Nephron (organoid): ENCODE measurements around the gene ECHDC1.

Source experiments
- H3K27ac Mint-ChIP-seq, 3 experiments: 2 replicates each; pipeline ENCODE4 v1.8.0; 2020; ENCODE audit warnings: mixed read lengths in 3 of 3, mild to moderate bottlenecking in 2 of 3, moderate library complexity in 1 of 3
- H3K27me3 Mint-ChIP-seq: 2 replicates; pipeline ENCODE4 v1.8.0; 2021; ENCODE audit warnings: low read depth, mild to moderate bottlenecking, moderate library complexity, mixed read lengths
- H3K36me3 Mint-ChIP-seq: 2 replicates; pipeline ENCODE4 v1.8.0; 2020; ENCODE audit warnings: low read depth, mixed read lengths
- H3K4me1 Mint-ChIP-seq: 2 replicates; pipeline ENCODE4 v1.8.0; 2020; ENCODE audit warnings: mixed read lengths
- H3K4me3 Mint-ChIP-seq, 3 experiments: 2 replicates each; pipeline ENCODE4 v1.8.0; 2020; ENCODE audit warnings: mild to moderate bottlenecking in 3 of 3, mixed read lengths in 3 of 3, moderate library complexity in 2 of 3
- H3K9me3 Mint-ChIP-seq: 2 replicates; pipeline ENCODE4 v1.8.0; 2020; ENCODE audit warnings: mixed read lengths
- TF ChIP-seq, protein P1 (sequence below), 3 experiments: fragments of 200-600 bp; sonication (generic); IDR thresholded peaks; one replicate each; pipeline ENCODE4 v1.5.0; 2021; ENCODE audit warnings: antibody characterized with exemption in 3 of 3; ENCODE audit not compliant: unreplicated experiment in 3 of 3

The ECHDC1 gene

DNA sequence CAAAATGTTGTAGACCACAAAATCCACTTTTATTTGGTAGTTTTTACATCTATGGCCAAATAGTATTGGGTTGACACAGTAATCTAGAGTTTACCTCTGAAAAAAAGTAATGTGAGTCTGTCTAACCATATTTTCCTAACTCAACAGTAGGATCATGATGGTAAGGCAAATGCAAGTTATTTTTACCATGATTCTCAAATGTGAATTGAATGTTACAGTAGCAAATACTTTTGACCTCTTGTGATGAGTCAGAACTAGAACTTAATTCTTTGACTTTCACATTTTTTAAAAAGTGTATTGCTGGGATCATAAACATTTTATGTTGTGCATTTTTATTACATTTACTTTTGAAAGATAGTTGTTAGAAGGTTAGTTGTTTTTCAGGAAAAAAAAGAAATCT lies 54.7 kb downstream of the ECHDC1 start:
- TF ChIP-seq, protein P1, sequence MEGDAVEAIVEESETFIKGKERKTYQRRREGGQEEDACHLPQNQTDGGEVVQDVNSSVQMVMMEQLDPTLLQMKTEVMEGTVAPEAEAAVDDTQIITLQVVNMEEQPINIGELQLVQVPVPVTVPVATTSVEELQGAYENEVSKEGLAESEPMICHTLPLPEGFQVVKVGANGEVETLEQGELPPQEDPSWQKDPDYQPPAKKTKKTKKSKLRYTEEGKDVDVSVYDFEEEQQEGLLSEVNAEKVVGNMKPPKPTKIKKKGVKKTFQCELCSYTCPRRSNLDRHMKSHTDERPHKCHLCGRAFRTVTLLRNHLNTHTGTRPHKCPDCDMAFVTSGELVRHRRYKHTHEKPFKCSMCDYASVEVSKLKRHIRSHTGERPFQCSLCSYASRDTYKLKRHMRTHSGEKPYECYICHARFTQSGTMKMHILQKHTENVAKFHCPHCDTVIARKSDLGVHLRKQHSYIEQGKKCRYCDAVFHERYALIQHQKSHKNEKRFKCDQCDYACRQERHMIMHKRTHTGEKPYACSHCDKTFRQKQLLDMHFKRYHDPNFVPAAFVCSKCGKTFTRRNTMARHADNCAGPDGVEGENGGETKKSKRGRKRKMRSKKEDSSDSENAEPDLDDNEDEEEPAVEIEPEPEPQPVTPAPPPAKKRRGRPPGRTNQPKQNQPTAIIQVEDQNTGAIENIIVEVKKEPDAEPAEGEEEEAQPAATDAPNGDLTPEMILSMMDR (IDR thresholded peaks at IDR 0.05; ENCODE audit: unreplicated experiment in 3 of 3): no peak

DNA sequence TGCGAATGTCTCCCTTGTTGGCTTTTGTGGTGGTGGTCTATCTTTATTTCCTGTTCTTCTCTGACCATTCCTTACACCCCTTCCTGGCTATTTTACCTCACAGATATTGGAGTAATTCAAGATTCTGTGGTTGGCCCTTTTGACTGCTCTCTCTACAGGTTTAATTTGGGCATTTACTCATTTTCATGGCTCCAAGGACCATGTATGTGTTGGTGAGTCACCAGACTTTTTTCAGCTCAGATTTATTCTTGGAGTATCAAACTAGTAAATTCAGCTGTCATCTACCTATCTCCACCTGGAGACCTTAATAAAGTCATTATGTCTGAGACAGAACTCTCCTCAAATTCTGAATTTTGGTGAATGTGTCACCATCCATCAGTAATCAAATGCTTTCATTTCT lies 61.2 kb downstream of the ECHDC1 start:
- Mint-ChIP-seq H3K4me3 (no peak overlapping the region), H3K4me1 (no peaks in the 10 kb centered on the region), H3K9me3 (no peaks in the 10 kb centered on the region), H3K36me3 (peaks cover 63% of the 10 kb centered on the region), H3K27ac (no peak overlapping the region), H3K27me3 (no peaks in the 10 kb centered on the region)
- TF ChIP-seq, protein P1 (IDR thresholded peaks at IDR 0.05; ENCODE audit: unreplicated experiment in 3 of 3): no peak

More for the DNA sequence above, 54.7 kb downstream of the ECHDC1 start:
- Mint-ChIP-seq H3K36me3 (peaks cover 58% of the 10 kb centered on the region), H3K4me3 (no peak overlapping the region), H3K27me3 (no peaks in the 10 kb centered on the region), H3K4me1 (peaks cover 15% of the 10 kb centered on the region), H3K27ac (no peak overlapping the region), H3K9me3 (no peaks in the 10 kb centered on the region)

DNA sequence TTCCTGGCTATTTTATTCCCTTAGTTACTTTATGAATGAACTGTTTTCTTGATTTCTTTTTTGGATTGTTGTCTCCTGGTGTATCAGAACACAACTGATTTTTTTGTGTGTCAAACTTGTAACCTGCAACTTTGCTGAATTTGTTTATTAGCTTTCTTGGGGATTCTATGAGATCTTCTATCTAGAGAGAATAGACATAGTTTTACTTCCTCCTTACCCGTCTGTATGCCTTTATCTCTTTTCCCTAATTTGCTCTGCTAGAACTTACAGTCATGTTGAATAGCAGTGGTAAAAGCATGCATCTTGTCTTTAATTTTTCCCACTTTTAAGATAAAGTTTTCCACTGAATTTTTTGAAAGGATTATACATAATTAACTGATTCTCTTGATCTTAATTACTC lies 63.6 kb downstream of the ECHDC1 start:
- TF ChIP-seq, protein P1 (IDR thresholded peaks at IDR 0.05; ENCODE audit: unreplicated experiment in 3 of 3): no peak
- Mint-ChIP-seq H3K4me3 (no peak overlapping the region), H3K4me1 (peaks cover under 1% of the 10 kb centered on the region), H3K27ac (no peak overlapping the region), H3K27me3 (no peaks in the 10 kb centered on the region), H3K9me3 (no peaks in the 10 kb centered on the region), H3K36me3 (peaks cover 41% of the 10 kb centered on the region)

DNA sequence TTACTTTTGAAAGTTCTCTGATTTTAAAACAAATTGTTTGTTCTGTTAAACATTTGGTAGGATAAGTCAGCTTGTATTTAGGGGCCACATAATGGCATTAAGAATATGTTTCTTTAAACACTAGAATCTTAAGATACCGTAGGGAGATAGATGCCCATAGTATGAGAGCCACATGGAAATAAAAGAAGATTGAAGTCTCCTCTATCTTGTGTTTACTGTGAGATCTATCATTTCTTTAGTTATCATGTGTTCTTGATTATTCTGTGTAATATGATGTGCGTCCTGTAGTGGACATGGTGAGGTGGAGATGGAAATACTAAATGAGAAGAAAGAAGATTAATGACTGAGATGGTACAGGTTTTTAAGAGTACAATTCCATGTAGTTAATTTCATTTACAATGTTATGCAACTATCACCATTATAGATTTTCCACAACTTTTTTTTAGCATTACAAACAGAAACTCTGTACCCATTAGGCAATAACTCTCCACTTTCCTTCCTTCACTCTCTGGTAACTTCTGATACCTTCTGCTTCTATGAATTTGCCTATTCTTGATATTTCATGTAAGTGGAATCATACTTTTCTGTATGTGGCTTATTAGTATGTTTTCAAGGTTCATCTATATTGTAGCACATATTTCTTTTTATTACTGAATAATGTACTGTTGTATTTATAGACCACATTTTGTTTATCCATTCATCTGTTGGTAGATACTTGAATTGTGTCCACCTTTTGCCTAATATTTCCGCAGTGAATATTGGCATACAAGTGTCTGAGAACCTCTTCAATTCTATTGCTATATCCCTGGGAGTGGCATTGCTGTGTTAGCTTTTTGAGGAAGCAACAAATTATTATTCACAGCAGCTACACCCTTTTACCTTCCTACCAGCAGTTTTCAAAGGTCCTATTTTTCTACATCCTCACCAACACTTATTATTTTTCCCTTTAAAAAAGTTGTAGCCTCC lies 65.2 kb downstream of the ECHDC1 start:
- TF ChIP-seq, protein P1 (IDR thresholded peaks at IDR 0.05; ENCODE audit: unreplicated experiment in 3 of 3): no peak
- Mint-ChIP-seq H3K9me3 (no peaks in the 10 kb centered on the region), H3K36me3 (peaks cover 34% of the 10 kb centered on the region), H3K27me3 (no peaks in the 10 kb centered on the region), H3K27ac (no peak overlapping the region), H3K4me1 (peaks cover 14% of the 10 kb centered on the region), H3K4me3 (no peak overlapping the region)

DNA sequence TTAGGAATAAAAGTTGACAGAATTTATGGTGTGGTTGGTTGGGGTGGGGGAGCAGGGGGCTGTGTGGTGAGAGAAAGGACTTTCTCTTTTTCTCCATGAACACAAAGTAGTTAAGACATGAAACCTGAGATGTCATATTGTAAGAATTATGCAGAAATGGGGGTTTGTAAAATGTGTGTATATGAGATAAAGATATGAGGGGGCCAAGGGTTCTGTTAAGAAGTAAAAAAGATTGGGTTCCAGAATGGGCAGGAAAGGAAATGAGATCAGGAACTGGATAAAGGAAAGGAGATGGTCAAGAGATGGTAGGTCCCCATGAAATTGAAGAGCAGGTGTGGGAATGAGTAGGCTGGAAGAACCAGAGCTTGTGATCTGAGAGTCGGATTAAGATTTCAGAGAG lies 67.1 kb downstream of the ECHDC1 start:
- Mint-ChIP-seq H3K9me3 (no peaks in the 10 kb centered on the region), H3K27me3 (no peaks in the 10 kb centered on the region), H3K4me1 (peaks cover 22% of the 10 kb centered on the region), H3K36me3 (peaks cover 20% of the 10 kb centered on the region), H3K27ac (no peak overlapping the region), H3K4me3 (no peak overlapping the region)
- TF ChIP-seq, protein P1 (IDR thresholded peaks at IDR 0.05; ENCODE audit: unreplicated experiment in 3 of 3): no peak

DNA sequence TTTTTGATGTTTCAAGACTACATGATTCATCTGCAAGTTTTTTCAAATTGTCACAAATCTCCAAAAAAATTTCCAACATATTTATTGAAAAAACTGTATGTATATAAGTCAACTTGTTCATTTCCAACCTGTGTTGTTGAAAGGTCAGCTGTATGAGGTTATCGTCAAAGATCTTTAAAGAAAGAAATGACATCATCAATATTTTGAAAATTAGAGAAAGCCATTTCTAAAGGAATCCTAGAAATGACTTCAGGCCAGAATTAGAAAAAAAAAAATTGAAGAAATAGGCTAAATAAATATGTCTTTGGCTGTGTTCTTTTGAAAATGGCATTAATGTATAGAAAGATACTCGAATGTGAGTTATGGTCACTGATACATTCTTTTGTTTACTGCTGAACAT lies 69.9 kb downstream of the ECHDC1 start:
- TF ChIP-seq, protein P1 (IDR thresholded peaks at IDR 0.05; ENCODE audit: unreplicated experiment in 3 of 3): no peak
- Mint-ChIP-seq H3K27me3 (no peaks in the 10 kb centered on the region), H3K9me3 (no peaks in the 10 kb centered on the region), H3K27ac (no peak overlapping the region), H3K4me1 (peaks cover 40% of the 10 kb centered on the region), H3K4me3 (no peak overlapping the region), H3K36me3 (peaks cover 16% of the 10 kb centered on the region)
